Nephron progenitor cell (in vitro differentiated cells): ENCODE measurements around the gene GLYAT.

ENCODE experiments used
- DNase-seq: peaks from one replicate; pipeline ENCODE4 v3.0.0; 2021
- H3K27ac Mint-ChIP-seq: 2 replicates; pipeline ENCODE4 v1.8.0; 2021; ENCODE audit warnings: mild to moderate bottlenecking, moderate library complexity, mixed read lengths
- H3K27me3 Mint-ChIP-seq: 2 replicates; pipeline ENCODE4 v1.8.0; 2021; ENCODE audit warnings: mild to moderate bottlenecking, low read depth, mixed read lengths; ENCODE audit not compliant: poor library complexity
- H3K36me3 Mint-ChIP-seq: 2 replicates; pipeline ENCODE4 v1.8.0; 2021; ENCODE audit warnings: low read depth, mixed read lengths
- H3K4me1 Mint-ChIP-seq: 2 replicates; pipeline ENCODE4 v1.8.0; 2021; ENCODE audit warnings: mixed read lengths
- H3K4me3 Mint-ChIP-seq: 2 replicates; pipeline ENCODE4 v1.8.0; 2021; ENCODE audit warnings: mild to moderate bottlenecking, moderate library complexity, mixed read lengths
- H3K9me3 Mint-ChIP-seq: 2 replicates; pipeline ENCODE4 v1.8.0; 2021; ENCODE audit warnings: mild to moderate bottlenecking, moderate library complexity, mixed read lengths
- TF ChIP-seq, protein P1 (sequence below): fragments of 200-600 bp; sonication (generic); IDR thresholded peaks from 2 replicates; pipeline ENCODE4 v1.5.0; 2021; ENCODE audit warnings: antibody characterized with exemption

Gene GLYAT

DNA sequence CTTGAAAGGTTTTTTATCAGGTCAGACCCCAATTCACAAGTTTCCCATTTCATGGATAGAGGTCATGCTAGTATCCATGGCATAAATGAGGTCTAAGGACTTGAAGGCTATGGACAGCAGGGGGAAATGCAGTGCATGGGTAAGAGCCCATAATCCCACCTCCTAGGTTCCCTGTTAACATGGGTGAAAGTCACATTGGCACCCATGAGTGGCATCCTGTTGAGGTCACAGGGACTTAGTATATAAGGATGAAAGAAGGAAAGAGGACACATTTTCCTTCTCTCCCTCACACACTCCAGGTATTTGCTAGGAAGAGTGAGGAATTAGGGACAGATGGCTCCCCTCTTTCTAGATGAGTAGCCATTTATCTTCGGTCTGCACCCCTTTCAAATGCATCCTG is 9.4 kb upstream of the GLYAT start:
- DNase-seq, result no peak
- Mint-ChIP-seq H3K27me3 (no peaks in the 10 kb centered on the region), H3K4me3 (no peak overlapping the region), H3K9me3 (peaks cover 56% of the 10 kb centered on the region), H3K4me1 (no peaks in the 10 kb centered on the region), H3K27ac (no peak overlapping the region), H3K36me3 (no peaks in the 10 kb centered on the region)
- TF ChIP-seq, protein P1, sequence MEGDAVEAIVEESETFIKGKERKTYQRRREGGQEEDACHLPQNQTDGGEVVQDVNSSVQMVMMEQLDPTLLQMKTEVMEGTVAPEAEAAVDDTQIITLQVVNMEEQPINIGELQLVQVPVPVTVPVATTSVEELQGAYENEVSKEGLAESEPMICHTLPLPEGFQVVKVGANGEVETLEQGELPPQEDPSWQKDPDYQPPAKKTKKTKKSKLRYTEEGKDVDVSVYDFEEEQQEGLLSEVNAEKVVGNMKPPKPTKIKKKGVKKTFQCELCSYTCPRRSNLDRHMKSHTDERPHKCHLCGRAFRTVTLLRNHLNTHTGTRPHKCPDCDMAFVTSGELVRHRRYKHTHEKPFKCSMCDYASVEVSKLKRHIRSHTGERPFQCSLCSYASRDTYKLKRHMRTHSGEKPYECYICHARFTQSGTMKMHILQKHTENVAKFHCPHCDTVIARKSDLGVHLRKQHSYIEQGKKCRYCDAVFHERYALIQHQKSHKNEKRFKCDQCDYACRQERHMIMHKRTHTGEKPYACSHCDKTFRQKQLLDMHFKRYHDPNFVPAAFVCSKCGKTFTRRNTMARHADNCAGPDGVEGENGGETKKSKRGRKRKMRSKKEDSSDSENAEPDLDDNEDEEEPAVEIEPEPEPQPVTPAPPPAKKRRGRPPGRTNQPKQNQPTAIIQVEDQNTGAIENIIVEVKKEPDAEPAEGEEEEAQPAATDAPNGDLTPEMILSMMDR, result no peak

DNA sequence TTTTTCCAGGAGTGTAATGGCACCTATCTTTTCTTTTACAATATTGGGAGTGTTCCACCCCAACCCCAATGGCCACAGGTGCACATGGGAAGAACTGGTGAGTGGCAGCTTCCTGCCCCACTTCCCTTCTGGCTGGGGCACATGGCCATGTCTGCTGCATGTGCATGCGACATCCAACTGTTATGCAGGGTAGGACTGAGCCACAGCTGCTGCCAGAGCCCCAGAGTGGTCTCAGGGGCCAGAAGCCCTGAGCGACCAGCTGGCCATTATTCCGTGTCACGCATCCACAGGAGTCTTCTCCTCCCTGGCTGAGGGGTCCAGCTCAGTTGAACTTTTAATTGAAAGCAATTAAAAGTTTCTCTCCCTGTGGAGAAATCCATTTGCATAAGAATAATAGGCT is 8.7 kb upstream of the GLYAT start:
- Mint-ChIP-seq H3K4me3 (no peak overlapping the region), H3K27me3 (no peaks in the 10 kb centered on the region), H3K9me3 (peaks cover 54% of the 10 kb centered on the region), H3K36me3 (no peaks in the 10 kb centered on the region), H3K27ac (no peak overlapping the region), H3K4me1 (no peaks in the 10 kb centered on the region)
- TF ChIP-seq, protein P1, result no peak
- DNase-seq, result no peak

DNA sequence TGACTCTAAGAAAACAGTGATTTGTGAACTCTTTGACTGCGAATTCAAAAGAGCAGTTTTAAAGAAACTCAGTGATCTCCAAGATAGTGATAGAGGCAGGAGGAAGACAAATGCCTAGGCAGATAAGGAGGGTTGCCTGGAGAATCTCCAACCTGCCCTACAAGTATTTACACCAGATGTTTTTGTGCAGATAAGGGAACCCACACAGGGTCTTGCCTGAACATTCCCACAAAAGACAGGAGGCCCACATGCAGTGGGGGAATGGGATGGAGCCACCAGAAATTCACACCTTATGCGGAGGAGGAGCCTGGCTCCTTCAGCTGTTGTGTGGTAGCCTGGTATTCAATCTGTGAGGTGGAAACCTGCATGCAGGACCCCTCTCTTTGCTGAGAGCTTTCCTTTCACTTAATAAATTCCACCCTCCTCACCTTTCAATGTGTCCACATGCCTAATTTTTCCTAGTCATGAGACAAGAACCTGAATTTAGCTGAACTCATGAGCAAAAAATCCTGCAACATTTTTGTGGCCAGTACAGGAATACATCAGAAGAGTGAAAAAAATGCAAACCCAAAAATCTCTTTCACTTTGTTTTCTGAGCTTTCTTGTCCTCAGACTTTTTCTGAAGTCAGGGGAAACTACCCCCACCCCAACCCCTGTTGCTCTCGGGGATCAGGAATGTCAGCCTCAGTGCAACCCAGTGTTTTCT is 8.1 kb upstream of the GLYAT start:
- no peak overlapping the region for H3K4me3 Mint-ChIP-seq
- H3K9me3 Mint-ChIP-seq, result peaks cover 60% of the 10 kb centered on the region
- no peak overlapping the region for H3K27ac Mint-ChIP-seq

DNA sequence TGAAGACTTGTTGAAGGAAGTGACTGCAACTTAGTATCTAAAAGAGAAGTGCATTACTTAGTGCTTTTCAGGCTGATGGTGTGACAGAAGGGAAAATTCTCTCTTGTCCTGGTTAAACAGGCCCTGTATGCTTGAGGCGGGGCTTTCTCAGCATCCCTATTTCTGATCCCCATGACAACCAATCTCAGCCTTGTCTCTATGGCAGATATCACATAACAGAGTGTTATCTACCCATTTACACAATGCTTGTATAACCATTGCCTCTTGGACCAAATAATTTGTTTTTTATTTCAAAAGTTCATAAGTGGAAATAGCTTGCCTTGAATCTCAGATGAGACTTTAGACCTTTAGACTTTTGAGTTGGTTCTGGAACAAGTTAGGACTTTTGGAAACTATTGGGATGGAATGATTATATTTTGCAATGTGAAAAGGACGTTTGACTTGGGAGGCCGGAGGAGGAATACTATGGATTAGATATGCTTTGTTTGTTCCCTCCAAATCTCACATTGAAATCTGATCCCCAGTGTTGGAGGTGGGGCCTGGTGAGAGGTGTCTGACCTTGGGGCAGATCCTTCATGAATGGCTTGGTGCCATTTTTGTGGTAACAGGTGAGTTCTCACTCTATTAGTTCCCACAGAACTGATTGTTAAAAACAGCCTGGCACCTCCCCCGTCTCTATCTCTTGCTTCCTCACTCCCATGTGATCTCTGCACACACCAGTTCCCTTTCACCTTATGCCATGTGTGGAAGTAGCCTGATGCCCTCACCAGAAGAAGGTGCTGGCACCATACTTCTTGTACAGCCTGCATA is 3.1 kb upstream of the GLYAT start:
- no peaks in the 10 kb centered on the region for H3K27me3 Mint-ChIP-seq
- H3K9me3 Mint-ChIP-seq, result peaks cover 23% of the 10 kb centered on the region
- no peaks in the 10 kb centered on the region for H3K4me1 Mint-ChIP-seq
- H3K36me3 Mint-ChIP-seq, result no peaks in the 10 kb centered on the region
- no peak for DNase-seq
- TF ChIP-seq, protein P1, result no peak
- no peak overlapping the region for H3K27ac Mint-ChIP-seq
- no peak overlapping the region for H3K4me3 Mint-ChIP-seq

More for the DNA sequence above, 8.1 kb upstream of the GLYAT start:
- TF ChIP-seq, protein P1, result no peak
- no peak for DNase-seq
- H3K36me3 Mint-ChIP-seq, result no peaks in the 10 kb centered on the region
- no peaks in the 10 kb centered on the region for H3K4me1 Mint-ChIP-seq
- H3K27me3 Mint-ChIP-seq, result no peaks in the 10 kb centered on the region

DNA sequence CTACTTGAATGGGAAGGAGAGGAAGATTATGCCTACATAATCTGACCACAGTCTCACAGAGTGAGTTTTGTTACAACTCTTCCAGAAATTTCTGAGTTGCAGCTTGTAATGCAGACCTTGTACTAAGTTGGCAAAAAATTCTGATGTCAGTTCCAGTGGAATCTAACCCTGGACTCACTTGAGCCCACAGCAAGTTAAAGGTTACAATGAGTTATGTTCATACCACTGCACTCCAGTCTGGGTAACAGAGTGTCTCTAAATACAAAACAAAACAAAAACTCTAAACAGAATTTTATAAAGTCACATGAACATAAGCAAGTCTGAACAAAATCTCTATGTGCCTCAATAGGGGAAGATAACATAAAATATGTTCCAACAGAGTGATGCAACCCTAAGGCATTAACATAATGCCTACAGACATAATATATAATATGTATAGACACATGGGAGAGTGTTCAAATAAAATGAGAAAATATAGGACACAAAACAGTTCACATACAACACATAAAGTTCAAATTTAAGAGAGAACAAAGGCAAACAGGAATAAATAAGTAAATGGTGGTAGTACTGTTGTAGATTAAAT is 1.1 kb downstream of the GLYAT start:
- DNase-seq, result no peak
- TF ChIP-seq, protein P1, result no peak
- H3K27ac Mint-ChIP-seq, result no peak overlapping the region
- no peaks in the 10 kb centered on the region for H3K4me1 Mint-ChIP-seq
- H3K4me3 Mint-ChIP-seq, result no peak overlapping the region
- peaks cover 3% of the 10 kb centered on the region for H3K27me3 Mint-ChIP-seq
- peaks cover 21% of the 10 kb centered on the region for H3K9me3 Mint-ChIP-seq
- H3K36me3 Mint-ChIP-seq, result no peaks in the 10 kb centered on the region
